GM18498 (cell line): ENCODE data around the gene C19orf67.
A peak's percentile ranks its signal among the peaks of the same experiment; 100 is the strongest.

ENCODE experiments used
- ATAC-seq: cut with Tn5 transposase; IDR thresholded peaks from one replicate; pipeline ENCODE4 v1.9.1; 2021; ENCODE audit warnings: mild to moderate bottlenecking, moderate library complexity; ENCODE audit not compliant: unreplicated experiment

The C19orf67 gene

GRCh38 chr19:14110650-14111049 is 25.1 kb upstream of the C19orf67 start:
- ATAC-seq: no peak

GRCh38 chr19:14107581-14108461 is 22.2 kb upstream of the C19orf67 start:
- no peak for ATAC-seq

GRCh38 chr19:14106840-14107239 is 21.3 kb upstream of the C19orf67 start:
- no peak for ATAC-seq

- no peak for ATAC-seq
Observed at GRCh38 chr19:14105680-14106079, 20.1 kb upstream of the C19orf67 start.

GRCh38 chr19:14103310-14103709 is 17.7 kb upstream of the C19orf67 start:
- ATAC-seq: no peak

- ATAC-seq: no peak
Observed at GRCh38 chr19:14102756-14103155, 17.2 kb upstream of the C19orf67 start.

- no peak for ATAC-seq
Observed at GRCh38 chr19:14102102-14102696, 16.6 kb upstream of the C19orf67 start.

- no peak for ATAC-seq
Observed at GRCh38 chr19:14101003-14101545, 15.5 kb upstream of the C19orf67 start.

- ATAC-seq: no peak
Observed at GRCh38 chr19:14097532-14098151, 12.1 kb upstream of the C19orf67 start.

GRCh38 chr19:14096272-14096992 is 10.8 kb upstream of the C19orf67 start:
- no peak for ATAC-seq

- ATAC-seq: no peak
Observed at GRCh38 chr19:14094854-14095253, 9.3 kb upstream of the C19orf67 start.

GRCh38 chr19:14093117-14093823 is 7.7 kb upstream of the C19orf67 start:
- ATAC-seq: no peak

- ATAC-seq: peak; percentile 9
Observed at GRCh38 chr19:14091813-14092462, 6.4 kb upstream of the C19orf67 start.

GRCh38 chr19:14091081-14091812 is 5.7 kb upstream of the C19orf67 start:
- ATAC-seq: peak; percentile 63

- ATAC-seq: peak; percentile 48
Observed at GRCh38 chr19:14090509-14091080, 5.0 kb upstream of the C19orf67 start, which contains the start of gene SAMD1. Gene SAMD1, minus strand, starts transcription at chr19:14090751.

GRCh38 chr19:14089662-14090508 is 4.3 kb upstream of the C19orf67 start:
- peak; percentile 27 for ATAC-seq

GRCh38 chr19:14089412-14089661 is 3.8 kb upstream of the C19orf67 start:
- no peak for ATAC-seq
